Stimulated activated CD4-positive, alpha-beta T cell treated with anti-CD3 and anti-CD28 coated beads, Interleukin-2, amount 100 ng/mL, for 48 hours (primary cell): Measurements from ENCODE around the gene PAX5.

Source experiments
- DNase-seq, 2 donors: peaks; one replicate each; pipeline ENCODE4 v3.0.0-alpha.2; 2020

PAX5 gene

DNA sequence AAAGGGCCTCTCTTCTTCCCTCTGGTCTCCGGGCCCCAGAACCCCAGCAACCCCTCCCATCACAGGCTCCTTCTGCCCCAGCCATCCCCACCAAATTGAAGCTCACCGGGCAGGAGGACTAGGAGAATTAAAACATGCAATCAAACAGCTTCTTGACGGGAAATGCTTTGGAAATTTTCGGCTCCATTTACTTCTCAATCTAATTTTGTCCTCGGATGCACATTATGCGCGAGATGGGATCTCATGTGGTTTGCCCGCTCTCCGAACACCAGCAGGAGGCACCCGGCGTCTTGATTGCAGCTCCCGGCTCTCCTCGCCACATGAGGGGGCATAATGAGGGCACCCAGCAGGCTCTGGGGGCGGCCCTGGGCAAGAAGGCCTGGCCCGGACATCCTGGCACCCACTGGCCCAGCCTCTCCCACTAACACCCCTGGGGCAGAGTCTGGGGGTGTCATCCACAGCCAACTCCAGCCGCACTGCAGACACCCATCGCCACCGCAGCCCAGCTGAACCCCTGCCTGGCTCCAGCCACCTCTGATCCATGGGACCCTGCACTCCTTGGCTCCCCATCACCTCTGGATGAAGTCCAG lies 135.5 kb downstream of the PAX5 start:
- DNase-seq = no peak

DNA sequence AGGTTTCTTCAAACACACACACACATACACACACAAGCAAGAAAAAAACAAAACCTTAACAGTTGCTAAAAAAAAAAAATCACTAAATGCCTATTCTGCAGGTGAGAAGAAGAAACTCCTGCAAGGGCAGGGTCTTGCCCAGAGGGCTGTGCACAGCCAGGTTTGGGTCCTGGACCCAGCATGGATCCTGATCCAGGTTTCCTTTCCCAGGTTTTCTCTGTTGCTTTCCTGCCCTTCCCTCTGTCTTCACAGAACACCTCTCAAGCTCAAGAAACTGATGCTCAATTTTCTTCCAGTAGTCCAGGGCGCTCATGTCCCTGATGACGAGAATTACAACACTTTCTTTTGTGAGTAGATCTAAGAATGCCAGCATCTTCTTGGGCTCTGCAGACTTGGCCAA lies 136.6 kb downstream of the PAX5 start:
- no peak for DNase-seq

DNA sequence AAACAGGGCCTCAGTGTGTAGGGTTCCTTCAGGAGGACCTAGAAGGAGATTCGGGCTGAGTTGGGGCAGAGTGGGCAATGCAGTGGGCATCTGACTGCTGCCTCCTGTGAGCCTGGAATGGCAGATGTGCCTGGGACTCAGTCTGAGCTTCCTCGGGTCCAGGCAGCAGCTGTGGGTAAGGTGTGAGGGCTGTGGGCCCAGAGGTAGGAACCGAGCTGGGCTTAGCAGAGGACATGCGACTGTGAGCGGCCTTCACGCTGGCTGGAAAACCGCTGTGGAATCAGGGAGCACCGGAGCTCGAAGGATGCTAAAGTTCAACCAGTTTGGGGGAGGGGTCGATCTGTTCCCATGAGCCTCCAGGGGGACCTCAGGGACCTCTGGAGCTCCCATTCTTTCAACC lies 137.0 kb downstream of the PAX5 start:
- no peak for DNase-seq

DNA sequence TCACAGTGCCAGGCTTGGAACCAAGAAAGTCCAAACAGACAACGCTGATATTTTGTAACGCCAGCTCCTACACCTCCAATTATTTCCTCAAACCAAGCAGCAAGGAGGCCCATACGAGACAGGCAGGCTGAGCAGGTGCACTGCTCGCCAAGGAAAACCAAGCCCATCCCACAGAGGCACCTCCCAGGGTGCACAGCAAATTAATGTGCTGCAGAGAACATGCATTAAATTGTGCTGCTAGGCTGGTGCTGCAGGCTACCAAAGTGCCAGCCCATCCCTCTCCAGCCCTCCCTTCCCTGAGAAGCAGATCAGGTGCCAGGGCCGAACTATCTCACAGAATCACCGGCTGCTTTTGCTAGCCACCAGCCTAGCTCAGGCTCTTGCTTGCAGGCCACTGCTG lies 137.8 kb downstream of the PAX5 start:
- DNase-seq = no peak

DNA sequence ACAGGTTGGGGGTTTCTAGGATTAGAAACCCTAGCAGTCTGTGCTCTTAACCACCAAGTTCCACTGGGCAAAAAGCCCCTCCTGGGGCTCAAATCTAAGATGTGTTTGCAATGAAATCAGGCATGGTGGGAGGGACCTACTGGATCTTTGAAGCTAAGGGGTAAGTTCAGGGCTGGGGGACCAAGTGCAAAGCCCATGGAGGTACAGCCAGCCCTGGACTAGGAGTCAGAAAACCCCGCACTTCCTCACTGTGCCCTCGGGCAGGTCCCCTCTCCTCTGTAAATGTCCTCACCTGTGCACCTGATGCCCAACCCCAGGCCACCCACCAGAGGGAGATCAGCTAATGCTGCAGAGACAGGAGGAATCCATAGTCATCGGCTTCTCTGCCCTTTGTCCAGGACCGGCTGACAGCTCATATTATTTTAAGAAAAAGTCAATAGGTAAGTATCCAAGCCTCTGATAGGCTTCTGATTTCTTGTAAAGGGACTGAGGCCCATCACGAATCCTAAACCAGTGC lies 138.3 kb downstream of the PAX5 start:
- DNase-seq = no peak

DNA sequence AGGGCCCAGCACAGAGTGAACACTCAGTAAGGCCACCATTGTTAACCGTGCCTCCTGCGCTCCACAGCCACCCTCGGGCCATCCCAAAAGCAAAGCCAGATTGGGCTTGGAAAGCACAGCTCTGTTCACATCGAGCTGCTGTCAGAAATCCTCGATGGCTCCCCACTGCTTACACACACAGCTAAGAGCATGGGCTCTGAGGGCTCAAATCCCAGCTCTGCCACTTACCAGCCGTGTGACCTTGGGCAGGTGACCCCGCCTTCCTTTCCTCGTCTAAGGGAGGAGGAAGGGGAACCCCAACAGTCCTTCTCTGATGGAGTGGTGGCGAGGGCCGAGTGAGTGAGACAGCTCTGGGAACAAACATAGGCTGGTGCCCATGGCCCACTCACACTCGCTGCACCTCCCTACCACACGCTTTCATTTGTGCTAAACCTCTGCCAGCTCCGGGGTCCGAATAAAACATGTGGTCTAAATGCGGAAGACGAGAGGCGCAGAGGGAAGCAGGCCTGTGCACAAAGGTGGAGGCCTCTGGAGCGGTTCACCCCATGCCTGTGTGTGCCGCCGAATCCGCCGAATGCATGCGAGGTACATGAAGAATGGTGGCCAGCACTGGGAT lies 139.3 kb downstream of the PAX5 start:
- DNase-seq = no peak

DNA sequence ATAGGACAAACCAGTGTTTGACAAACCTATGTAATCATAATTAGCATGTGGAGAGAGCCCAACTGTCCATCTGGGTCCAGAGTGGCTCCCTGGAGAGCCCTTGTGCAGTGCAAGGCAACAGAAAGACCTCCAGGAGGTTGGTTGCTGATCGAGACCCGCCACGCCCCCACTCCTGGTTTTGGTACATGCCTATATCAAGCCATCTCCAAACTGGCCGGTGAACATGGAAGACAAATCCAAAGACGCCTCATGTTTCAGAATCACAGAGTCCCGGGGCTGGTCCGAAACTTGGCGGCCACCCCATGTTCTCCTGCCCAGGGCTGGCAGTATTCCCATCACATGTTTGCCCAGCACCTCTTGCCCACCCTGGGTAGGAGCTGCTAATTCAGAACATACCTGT lies 140.2 kb downstream of the PAX5 start:
- no peak for DNase-seq

DNA sequence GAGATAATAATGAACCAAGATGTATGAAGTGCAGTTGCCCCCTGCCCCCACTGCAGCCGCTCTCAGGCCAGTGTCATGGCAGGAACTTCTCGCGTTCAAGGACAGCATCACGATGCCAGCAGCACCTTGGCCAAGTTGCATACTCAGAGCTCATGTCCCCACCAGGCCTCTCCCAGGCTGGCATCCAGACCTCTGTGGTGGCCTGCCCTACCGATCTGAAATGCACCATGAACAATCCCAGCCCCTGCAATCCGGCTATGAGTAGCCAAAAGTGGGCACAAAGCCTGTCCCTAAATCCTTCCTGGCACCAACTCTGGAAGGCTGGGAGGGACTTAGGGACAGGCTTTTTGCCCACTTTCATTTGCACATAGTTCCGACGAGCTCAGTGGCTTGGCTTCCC lies 140.9 kb downstream of the PAX5 start:
- no peak for DNase-seq

DNA sequence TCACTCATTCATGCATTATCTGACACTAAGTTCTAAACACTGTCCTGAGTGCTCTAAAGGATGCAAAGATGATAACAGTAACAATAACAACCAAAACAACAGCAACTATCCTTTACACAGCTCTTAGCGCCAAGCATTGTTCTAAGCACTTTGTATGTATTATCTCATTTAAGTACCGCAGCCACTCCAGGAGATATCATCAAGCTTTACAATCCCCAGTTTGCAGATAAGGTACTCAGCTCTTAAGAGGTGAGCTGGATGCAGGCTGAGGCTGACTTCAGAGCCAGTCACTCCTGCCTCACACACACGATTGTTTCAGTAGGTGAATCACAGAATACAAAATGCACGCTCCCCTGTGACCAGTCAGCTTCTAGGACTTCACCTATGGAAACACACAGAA lies 141.8 kb downstream of the PAX5 start:
- no peak for DNase-seq

DNA sequence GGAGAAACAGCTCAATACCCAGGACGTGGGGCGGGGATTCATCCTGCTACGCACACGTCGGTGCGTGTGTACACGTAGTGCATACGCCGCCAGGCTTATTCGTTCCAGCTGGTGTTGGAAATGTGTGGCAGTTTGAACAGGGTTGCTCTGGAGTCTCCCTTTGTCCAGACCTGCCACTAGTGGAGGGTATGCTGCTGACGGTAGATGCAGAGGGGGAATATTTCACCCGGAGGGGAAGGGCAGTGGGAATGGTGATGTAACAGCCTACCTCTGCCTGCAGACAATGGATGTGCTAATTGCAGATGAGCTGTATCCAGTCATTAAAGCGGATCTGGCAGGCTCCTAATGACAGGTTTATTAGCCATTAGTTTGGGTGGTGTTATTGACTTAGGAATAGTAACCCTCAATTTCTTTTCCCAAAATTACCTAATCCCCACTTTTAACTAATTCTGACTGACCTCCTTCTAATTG lies 142.7 kb downstream of the PAX5 start:
- no peak for DNase-seq

DNA sequence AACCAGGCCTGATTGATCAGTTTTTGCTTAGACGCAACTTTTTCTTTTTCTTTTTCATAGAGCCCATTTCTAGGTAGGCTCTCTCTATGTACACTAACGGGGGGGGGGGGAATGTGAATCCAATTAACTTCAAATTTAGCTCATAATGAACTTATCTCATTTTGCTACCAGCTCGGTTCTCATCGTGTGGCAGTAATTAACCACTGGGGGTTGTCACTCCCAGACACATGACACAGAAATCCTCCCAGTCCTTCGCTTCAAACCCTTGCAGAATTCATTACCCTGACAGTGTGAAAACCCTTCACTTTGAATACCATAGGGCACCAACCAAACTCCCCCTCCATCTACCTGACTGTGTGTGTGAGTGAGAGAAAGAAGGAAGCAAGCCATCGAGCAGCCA lies 144.2 kb downstream of the PAX5 start:
- DNase-seq = no peak

DNA sequence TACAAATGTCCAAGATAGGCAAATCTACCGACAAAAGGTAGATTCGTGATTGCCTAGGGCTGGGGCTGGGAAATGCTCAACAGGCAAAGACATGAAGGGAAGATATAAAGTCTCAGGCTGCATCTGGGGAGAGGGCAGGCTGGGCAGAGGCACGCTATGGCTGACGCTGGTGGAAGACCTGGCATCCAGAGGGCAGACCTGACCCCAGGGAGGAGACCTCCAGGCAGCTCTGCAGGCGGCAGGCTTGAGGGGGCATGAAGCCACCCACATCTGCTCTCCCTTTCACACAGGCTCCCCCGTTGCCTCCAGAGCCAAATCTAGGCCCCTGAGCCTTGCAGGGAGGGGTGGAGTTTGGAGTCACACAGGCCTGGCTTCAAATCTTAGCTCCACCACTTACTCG lies 145.5 kb downstream of the PAX5 start:
- DNase-seq = no peak

DNA sequence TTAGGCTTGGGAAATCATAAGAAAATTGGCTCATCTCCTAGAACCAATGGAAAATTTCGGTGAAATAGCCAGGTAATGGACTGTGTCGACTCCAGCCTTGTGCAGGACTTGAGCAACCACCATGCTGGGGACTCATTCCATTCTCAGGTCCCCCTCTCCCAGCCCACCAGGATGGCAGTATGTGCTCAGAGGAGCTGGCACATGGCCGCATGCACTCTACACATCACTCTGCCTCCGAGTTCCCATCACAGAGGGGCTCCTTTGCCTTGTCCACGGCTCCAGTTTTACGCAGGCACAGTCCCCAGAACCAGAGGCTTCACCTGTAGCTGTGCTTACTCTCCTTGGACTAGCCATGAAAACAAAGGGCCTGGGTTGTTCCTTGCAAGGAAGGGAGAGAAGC lies 149.3 kb downstream of the PAX5 start:
- DNase-seq = no peak

DNA sequence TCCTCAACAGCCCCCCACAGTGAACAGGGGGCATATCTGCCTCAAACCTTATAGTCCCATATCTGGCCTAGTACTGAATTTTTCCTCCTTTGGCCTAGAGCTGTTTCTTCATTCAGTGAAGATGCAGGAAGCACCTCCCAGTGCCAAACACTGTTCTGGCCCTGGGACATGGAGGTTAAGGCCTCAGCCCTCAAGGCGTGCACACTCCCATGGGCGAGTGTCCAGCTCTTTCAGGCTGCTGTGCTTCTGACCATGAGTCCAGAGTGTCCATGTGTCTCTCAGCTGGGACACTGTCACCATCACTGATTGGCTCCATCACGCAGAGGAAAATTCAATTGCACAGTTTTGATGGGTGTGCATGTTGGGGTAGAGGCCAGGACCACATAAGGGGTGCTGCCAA lies 151.5 kb downstream of the PAX5 start:
- DNase-seq = no peak

DNA sequence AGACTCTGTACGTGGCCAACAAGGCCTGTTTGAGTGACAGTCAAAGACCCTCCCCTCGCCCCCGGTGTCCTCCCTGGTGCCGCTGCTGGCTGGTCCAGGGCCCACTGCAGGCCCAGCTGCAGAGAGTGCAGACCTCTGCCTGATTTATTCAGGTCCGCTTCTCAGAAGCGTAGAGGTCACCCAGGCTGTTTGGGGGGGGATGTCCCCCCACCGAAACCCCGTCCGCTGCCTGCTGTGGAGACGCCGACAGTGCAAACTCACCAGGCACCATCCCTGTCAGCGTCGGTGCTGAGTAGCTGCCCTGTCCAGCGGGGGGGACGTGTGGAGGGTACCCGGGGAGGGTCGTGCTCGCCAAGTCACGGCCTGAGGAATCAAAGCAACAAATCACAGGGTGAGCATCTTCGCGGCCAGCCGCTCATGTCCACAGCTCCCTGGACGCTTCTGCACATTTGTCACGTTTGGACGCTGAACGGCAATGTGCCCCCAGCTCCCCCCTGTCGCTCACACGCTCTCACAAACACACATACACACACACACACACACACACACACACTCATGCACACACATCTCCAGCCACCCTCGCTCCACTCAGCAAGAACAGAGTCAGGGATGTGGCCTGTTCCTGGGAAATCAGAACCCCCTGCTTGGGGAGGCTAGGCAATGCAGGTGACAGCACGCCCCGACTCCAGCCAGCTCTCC lies 152.2 kb downstream of the PAX5 start:
- DNase-seq = no peak

DNA sequence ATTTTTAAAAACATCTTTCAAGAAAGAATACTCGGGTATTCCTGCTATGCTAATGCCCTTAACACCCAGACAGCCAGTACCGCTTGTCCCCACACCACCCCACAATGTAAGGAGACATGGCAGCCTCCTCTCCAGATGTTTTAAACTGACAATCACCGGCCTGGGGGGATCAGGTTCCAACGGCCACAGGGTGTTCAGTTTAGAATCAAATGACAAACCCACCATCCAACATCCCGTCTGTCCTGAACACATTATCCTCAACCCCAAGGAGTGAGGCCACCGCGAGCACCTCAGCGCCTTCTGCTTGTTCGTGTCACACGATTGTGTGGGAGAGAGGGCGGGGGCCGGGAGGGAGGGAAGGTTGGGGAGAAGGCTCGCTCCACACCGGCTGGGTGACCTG lies 152.8 kb downstream of the PAX5 start:
- DNase-seq = no peak

DNA sequence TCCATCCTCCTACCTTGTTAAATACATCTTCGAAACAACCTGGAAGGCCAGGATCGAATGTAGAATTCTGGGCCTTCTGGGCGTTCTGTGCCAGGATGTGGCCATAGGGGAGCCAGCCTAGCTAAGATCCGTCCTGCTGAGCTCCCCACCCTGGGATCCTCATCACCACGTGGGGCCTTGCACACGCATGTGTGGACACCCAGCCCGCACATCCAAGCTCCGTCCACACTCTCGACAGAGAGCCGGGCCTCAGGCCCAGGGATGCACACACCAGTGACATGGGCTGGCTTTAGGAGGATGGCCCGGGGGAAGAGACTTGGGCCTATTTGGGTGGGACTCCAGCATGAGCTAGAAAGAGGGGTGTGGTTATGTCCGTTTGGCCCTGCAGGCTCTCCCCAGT lies 154.0 kb downstream of the PAX5 start:
- DNase-seq = no peak

DNA sequence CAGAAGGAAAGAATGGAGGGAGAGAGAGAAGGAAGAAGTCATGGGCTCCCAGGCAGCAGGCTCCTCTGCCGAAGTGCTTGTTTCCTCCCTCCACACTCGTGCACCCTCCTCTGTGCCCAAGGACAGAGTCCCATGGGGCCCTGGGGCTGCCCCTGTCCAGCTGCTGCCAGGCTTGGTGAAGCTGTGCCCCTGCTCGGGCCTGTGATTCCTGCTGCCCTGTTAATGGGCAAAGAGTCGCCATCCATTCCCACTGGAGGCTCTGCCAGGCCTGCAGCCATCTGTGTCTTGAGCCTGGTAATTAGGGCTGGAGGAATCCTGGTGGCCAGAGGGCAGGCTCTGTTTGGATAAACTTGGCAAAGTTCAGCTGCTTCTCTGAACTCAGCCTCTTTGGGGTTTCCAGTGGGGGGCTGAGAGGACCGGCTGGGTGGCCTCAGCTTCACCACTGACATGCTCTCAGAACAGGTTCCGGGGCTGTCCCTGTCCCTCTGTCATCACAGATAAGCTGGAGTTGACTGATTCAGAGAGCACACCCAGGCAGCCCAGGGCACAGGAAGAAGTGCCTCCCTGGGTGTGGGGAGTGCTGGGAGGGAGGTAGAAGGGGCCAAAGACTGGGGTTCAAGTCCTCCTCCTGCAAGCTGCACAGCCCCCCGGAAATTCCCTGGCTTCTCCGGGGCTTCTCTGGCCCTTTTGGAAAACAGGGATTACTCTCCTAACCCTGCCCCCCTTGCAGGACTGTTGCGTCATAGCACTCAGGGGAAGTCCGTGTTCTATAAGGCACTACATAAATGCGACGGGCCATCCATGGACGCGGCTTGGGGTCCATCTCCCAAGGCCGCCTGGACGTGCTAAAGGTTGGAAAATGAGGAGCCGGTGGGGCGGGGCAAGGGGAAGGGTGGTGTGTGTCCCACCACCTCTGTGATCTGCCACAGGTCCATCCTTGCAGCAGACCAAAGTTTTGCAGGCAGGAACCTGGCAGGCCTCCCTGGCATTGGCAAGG lies 154.8 kb downstream of the PAX5 start:
- DNase-seq = no peak

DNA sequence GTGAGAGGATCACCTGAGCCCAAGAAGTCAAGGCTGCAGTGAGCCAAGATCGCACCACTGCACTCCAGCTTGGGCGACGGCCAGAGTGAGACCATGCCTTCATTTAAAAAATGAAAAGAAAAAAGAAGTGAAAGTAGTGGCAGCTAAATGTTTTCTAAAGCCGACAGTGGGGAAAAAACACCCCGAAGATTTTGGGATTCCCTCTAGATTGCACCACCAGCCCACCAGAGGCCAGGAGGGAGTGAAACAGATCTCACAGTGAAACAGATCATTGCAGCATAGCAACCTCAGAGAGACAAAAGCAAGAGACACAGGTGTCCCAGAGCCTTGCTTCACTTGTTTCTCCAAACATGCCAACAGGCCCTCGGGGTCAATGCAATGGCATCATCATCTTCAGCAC lies 156.8 kb downstream of the PAX5 start:
- no peak for DNase-seq

DNA sequence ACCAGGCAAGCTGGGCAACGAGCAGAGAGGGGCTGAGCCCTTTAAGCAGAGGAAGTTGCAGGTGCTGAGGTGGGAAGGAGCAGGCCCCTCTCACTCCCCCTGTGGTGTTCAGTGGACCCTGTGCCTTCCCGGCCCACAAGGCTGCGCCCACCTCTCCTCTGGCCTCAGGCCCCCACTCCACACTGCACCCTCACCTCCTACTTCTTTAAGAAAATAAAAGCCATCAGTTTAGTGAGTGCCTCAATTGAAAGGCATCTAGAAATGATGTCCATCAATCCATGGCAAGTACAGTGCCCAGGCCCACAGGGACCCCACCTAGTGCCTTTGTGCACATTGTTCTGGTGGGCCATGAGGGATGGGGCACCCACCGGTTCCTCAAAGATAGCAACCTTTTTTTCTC lies 158.0 kb downstream of the PAX5 start:
- no peak for DNase-seq

DNA sequence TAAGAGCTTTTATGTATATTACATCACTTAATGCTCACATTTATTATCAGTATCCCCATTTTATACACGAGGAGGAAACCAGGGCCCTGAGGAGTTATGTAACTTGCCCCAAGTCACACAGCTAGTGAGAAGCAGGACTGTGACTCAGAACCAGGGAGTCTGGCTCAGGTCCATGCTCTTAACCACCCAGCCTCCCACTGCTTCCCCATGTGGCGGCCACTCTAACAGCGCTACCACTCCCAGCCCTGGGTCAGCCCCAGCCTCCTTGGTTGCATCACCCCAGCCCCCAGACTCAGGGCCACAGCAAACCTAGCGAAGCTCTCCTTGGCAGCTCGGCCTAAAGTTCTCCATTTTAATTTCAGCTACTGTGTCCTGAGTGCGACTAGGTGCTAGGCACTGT lies 159.1 kb downstream of the PAX5 start:
- DNase-seq = no peak

DNA sequence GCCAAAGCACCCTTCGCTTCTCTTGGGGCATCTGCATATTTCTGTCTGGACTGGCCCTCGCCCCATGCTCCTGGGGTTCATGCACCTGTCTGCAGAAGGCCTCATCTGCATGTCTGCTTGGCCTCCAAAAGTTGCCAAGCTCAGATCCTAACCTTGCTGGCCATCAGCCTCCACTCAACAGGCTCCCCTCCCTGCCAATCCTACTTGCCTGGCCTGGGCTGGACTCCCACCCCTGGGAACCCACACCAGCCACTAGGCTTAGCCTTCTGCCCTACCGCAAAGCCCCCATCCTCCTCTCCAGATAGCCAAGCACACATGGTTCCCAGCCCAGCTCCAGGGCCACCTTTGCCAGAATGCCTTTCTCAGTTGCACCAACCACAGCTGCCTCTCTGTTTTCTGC lies 159.8 kb downstream of the PAX5 start:
- DNase-seq = no peak

DNA sequence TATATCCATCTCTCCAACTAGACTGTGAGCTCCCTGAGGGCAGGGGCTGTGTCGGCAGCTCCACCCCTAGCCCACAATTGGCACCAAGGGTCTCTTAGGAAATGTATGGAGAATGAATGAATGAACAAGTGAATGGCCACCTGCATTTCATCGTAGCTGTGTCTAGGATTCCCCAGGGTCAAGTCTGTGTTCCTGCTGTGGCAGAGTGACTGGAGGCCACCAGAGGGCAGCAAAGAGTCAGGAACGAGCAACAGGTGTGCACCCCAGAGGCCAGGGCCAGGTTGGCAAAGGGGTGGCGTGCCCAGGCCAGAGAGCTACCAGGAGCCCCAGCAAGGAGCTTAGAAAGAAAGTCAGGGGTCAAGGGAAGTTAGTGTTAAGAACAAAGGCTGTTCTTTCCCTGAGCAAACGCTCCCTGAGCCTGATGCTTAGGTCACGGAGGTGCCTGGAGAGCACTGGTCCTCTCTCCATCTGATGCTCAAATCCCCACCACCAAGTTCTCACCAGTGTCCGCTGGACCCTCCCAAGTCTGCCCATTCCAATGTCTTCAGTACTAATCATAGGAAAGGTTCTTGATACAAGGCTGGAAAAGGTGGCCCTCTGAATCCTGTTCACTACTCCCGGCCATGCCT lies 160.7 kb downstream of the PAX5 start:
- peak; percentile 77 to 81 for DNase-seq
